Activated CD4-positive, alpha-beta T cell treated with anti-CD3 and anti-CD28 coated beads, Interleukin-2, Interleukin-6, amounts not matched to agents 100 ng/mL and 50 ng/mL, durations not matched to agents 16 hours and 8 hours (primary cell): Measurements from ENCODE around the gene CAMK4.
A peak's percentile ranks its signal among the peaks of the same experiment; 100 is the strongest.
"Not testable (repeated sequence)": the region's sequence is repeated elsewhere in the genome, so short reads cannot be mapped to it uniquely, and the experiment has no call there.

Experiments used
- DNase-seq: peaks from one replicate; pipeline ENCODE4 v3.0.0-alpha.2; 2020

The CAMK4 gene

GRCh38 chr5:111229871-111230810 lies 6.0 kb downstream of the CAMK4 start:
- peak; percentile 72 for DNase-seq

GRCh38 chr5:111231119-111231518 lies 6.9 kb downstream of the CAMK4 start:
- no peak for DNase-seq

- no peak for DNase-seq
These were observed 8.3 kb downstream of the CAMK4 start for GRCh38 chr5:111232311-111233051.

- DNase-seq: no peak
These were observed 8.8 kb downstream of the CAMK4 start for GRCh38 chr5:111233052-111233374.

GRCh38 chr5:111234125-111234524 lies 9.9 kb downstream of the CAMK4 start:
- DNase-seq: peak; percentile 50

- no peak for DNase-seq
These were observed 11.5 kb downstream of the CAMK4 start for GRCh38 chr5:111235635-111236034.

GRCh38 chr5:111236348-111236747 lies 12.2 kb downstream of the CAMK4 start:
- no peak for DNase-seq

- peak; percentile 75 for DNase-seq
These were observed 12.8 kb downstream of the CAMK4 start for GRCh38 chr5:111236995-111237394.

- DNase-seq: no peak
These were observed 13.3 kb downstream of the CAMK4 start for GRCh38 chr5:111237470-111237869.

GRCh38 chr5:111238431-111239225 lies 14.4 kb downstream of the CAMK4 start:
- no peak for DNase-seq

- no peak for DNase-seq
These were observed 17.5 kb downstream of the CAMK4 start for GRCh38 chr5:111241696-111242095.

- no peak for DNase-seq
These were observed 18.4 kb downstream of the CAMK4 start for GRCh38 chr5:111242606-111243005.

GRCh38 chr5:111243318-111243717 lies 19.1 kb downstream of the CAMK4 start:
- no peak for DNase-seq

- no peak for DNase-seq
These were observed 21.5 kb downstream of the CAMK4 start for GRCh38 chr5:111245654-111246053.

- DNase-seq: no peak
These were observed 22.3 kb downstream of the CAMK4 start for GRCh38 chr5:111246459-111246858.

GRCh38 chr5:111248571-111248970 lies 24.4 kb downstream of the CAMK4 start:
- DNase-seq: no peak

GRCh38 chr5:111251921-111252320 lies 27.7 kb downstream of the CAMK4 start:
- DNase-seq: no peak

- DNase-seq: no peak
These were observed 28.8 kb downstream of the CAMK4 start for GRCh38 chr5:111252799-111253545.

- peak; percentile 93 for DNase-seq
These were observed 30.4 kb downstream of the CAMK4 start for GRCh38 chr5:111254613-111255012.

- no peak for DNase-seq
These were observed 31.0 kb downstream of the CAMK4 start for GRCh38 chr5:111255169-111255568.

GRCh38 chr5:111256128-111256527 lies 31.9 kb downstream of the CAMK4 start:
- peak; percentile 47 for DNase-seq

GRCh38 chr5:111257610-111258009 lies 33.4 kb downstream of the CAMK4 start:
- DNase-seq: not testable (repeated sequence)

- DNase-seq: no peak
These were observed 35.5 kb downstream of the CAMK4 start for GRCh38 chr5:111259636-111260035.
